Measurements from ENCODE around the gene SLFN12.
"Not testable (repeated sequence)": the region's sequence is repeated elsewhere in the genome, so short reads cannot be mapped to it uniquely, and the experiment has no call there.

The SLFN12 gene

DNA sequence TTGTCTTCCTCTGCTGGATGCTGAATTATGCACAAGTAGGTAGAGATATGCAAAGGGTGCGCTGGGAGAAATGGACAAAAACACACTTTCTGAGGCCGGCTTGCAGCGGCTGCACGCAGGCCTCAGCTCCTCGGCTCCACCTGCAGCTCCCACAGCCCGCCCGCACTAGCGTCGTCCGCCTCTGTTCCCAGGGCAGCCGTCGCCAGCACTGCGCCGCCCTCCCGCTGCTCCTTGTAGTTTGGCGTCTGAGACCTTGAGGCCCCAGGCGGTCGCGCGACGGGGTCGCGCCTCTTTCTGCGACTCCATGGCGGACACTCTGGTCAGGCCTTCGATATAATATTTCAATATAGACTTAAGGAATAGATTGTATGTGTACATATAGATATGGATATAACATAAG lies 24.8 kb downstream of the SLFN12 start:
- DNase-seq: no peak
- Histone ChIP-seq H3K23ac (ENCODE audit: low read length) (no peak overlapping the region), H2BK15ac (replicated peaks; ENCODE audit: low read depth) (no peak overlapping the region), H2BK120ac (ENCODE audit: low read depth, low read length) (no peak overlapping the region), H3K4me3 (ENCODE audit: low read length) (no peak overlapping the region), H4K5ac (ENCODE audit: low read length) (no peak overlapping the region), H4K8ac (ENCODE audit: low read depth, low read length) (no peak overlapping the region), H3K9ac (ENCODE audit: low read length) (no peak overlapping the region), H2AK5ac (ENCODE audit: low read length) (no peak overlapping the region), H3K79me2 (ENCODE audit: control insufficient read depth, insufficient read depth, low read length) (no peaks in the 10 kb centered on the region), H3K18ac (ENCODE audit: low read length) (no peak overlapping the region), H3K27me3 (ENCODE audit: insufficient read depth, low read length, poor library complexity) (no peaks in the 10 kb centered on the region), H3K79me1 (ENCODE audit: low read length) (no peaks in the 10 kb centered on the region), H3K27ac (ENCODE audit: low read depth, low read length) (no peak overlapping the region), H3K4me2 (ENCODE audit: low read length) (no peak overlapping the region), H2BK5ac (ENCODE audit: low read length) (no peak overlapping the region), H3K56ac (ENCODE audit: low read length) (no peak overlapping the region), H3K36me3 (ENCODE audit: control insufficient read depth, insufficient read depth, low read length) (no peaks in the 10 kb centered on the region), H3K4ac (ENCODE audit: low read depth, low read length) (no peak overlapping the region), H3K4me1 (ENCODE audit: control insufficient read depth, low read depth, low read length) (no peaks in the 10 kb centered on the region)
- WGBS (ENCODE audit: extremely low coverage, insufficient coverage, low lambda C conversion rate): no CpG with 5 or more reads among the region's 26 CpGs

DNA sequence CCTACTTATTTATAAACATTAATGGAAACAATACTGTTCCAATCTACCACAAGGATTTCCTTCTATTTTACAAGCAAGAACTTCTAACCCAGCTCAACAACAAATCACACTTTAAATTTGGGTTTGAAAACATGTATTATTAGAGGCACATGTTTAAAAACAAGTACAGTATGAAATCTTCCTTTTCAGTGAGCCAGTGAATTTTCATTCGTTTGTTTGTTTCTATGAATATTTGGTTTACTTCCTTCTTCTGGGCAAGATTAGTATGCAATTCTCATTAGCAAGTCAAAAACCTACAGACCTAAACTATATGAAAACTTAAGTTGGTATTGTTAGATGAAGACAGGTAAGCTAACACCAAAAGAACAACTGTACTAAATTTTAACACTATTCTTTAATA lies 25.7 kb downstream of the SLFN12 start:
- Histone ChIP-seq H3K27me3 (ENCODE audit: insufficient read depth, low read length, poor library complexity) (no peaks in the 10 kb centered on the region), H3K4me2 (ENCODE audit: low read length) (no peak overlapping the region), H3K4me3 (ENCODE audit: low read length) (no peak overlapping the region), H2BK5ac (ENCODE audit: low read length) (no peak overlapping the region), H3K27ac (ENCODE audit: low read depth, low read length) (no peak overlapping the region), H3K18ac (ENCODE audit: low read length) (no peak overlapping the region), H3K36me3 (ENCODE audit: control insufficient read depth, insufficient read depth, low read length) (no peaks in the 10 kb centered on the region), H2BK15ac (replicated peaks; ENCODE audit: low read depth) (no peak overlapping the region), H3K79me2 (ENCODE audit: control insufficient read depth, insufficient read depth, low read length) (no peaks in the 10 kb centered on the region), H3K4me1 (ENCODE audit: control insufficient read depth, low read depth, low read length) (no peaks in the 10 kb centered on the region), H3K9ac (ENCODE audit: low read length) (no peak overlapping the region), H2AK5ac (ENCODE audit: low read length) (no peak overlapping the region), H3K56ac (ENCODE audit: low read length) (no peak overlapping the region), H4K5ac (ENCODE audit: low read length) (no peak overlapping the region), H3K79me1 (ENCODE audit: low read length) (no peaks in the 10 kb centered on the region), H3K4ac (ENCODE audit: low read depth, low read length) (no peak overlapping the region), H3K23ac (ENCODE audit: low read length) (no peak overlapping the region), H2BK120ac (ENCODE audit: low read depth, low read length) (no peak overlapping the region), H4K8ac (ENCODE audit: low read depth, low read length) (no peak overlapping the region)
- DNase-seq: no peak
- no CpG with 5 or more reads among the region's 1 CpG for WGBS (ENCODE audit: extremely low coverage, insufficient coverage, low lambda C conversion rate)

DNA sequence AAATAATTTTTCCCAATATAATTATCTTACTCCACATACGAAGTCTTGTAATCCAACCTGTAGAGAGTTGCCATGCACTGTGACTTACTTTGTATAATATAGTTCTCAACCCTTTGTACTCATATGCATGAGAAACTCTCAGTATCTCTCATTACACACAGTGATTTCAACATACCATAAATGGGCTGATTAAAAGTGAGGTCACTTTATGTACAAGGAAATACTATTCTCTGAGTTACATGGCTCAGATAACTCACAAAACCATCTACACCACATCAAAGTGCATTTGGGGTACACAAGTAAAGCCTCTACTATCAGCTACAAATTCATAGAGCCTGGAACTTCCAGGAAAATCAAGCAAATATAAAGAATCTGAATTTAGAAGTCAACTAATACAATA lies 27.9 kb downstream of the SLFN12 start:
- Histone ChIP-seq H3K56ac (ENCODE audit: low read length) (no peak overlapping the region), H2BK15ac (replicated peaks; ENCODE audit: low read depth) (no peak overlapping the region), H2BK5ac (ENCODE audit: low read length) (no peak overlapping the region), H4K8ac (ENCODE audit: low read depth, low read length) (no peak overlapping the region), H3K23ac (ENCODE audit: low read length) (no peak overlapping the region), H3K4me3 (ENCODE audit: low read length) (no peak overlapping the region), H3K18ac (ENCODE audit: low read length) (no peak overlapping the region), H2BK120ac (ENCODE audit: low read depth, low read length) (no peak overlapping the region), H3K4me1 (ENCODE audit: control insufficient read depth, low read depth, low read length) (no peaks in the 10 kb centered on the region), H2AK5ac (ENCODE audit: low read length) (no peak overlapping the region), H3K27ac (ENCODE audit: low read depth, low read length) (no peak overlapping the region), H3K36me3 (ENCODE audit: control insufficient read depth, insufficient read depth, low read length) (no peaks in the 10 kb centered on the region), H3K4ac (ENCODE audit: low read depth, low read length) (no peak overlapping the region), H3K9ac (ENCODE audit: low read length) (no peak overlapping the region), H3K79me2 (ENCODE audit: control insufficient read depth, insufficient read depth, low read length) (no peaks in the 10 kb centered on the region), H3K4me2 (ENCODE audit: low read length) (no peak overlapping the region), H4K5ac (ENCODE audit: low read length) (no peak overlapping the region), H3K27me3 (ENCODE audit: insufficient read depth, low read length, poor library complexity) (no peaks in the 10 kb centered on the region), H3K79me1 (ENCODE audit: low read length) (no peaks in the 10 kb centered on the region)
- no CpG with 5 or more reads among the region's 1 CpG for WGBS (ENCODE audit: extremely low coverage, insufficient coverage, low lambda C conversion rate)
- DNase-seq: no peak

DNA sequence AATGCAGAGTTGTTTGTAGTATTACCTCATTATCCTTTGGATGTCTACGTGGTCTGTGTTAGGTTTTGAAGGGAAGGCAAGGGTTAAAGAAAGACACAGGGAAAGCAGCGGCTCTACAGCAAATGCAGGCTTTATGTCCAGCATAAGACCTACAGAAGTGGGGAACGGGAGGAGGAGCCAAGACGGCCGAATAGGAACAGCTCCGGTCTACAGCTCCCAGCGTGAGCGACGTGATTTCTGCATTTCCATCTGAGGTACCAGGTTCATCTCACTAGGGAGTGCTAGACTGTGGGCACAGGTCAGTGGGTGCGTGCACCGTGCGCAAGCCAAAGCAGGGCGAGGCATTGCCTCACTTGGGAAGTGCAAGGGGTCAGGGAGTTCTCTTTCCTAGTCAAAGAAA lies 38.5 kb downstream of the SLFN12 start:
- not testable (repeated sequence) for H3K23ac ChIP-seq (ENCODE audit: low read length); H3K36me3 ChIP-seq (ENCODE audit: control insufficient read depth, insufficient read depth, low read length); H2BK15ac ChIP-seq (replicated peaks; ENCODE audit: low read depth); H2BK120ac ChIP-seq (ENCODE audit: low read depth, low read length); H4K5ac ChIP-seq (ENCODE audit: low read length); H3K9ac ChIP-seq (ENCODE audit: low read length); H3K27ac ChIP-seq (ENCODE audit: low read depth, low read length); H3K18ac ChIP-seq (ENCODE audit: low read length); H3K4me2 ChIP-seq (ENCODE audit: low read length); H3K4me1 ChIP-seq (ENCODE audit: control insufficient read depth, low read depth, low read length); H3K4ac ChIP-seq (ENCODE audit: low read depth, low read length); DNase-seq; H2BK5ac ChIP-seq (ENCODE audit: low read length); H3K79me2 ChIP-seq (ENCODE audit: control insufficient read depth, insufficient read depth, low read length); H3K79me1 ChIP-seq (ENCODE audit: low read length); H3K27me3 ChIP-seq (ENCODE audit: insufficient read depth, low read length, poor library complexity); H2AK5ac ChIP-seq (ENCODE audit: low read length); H3K4me3 ChIP-seq (ENCODE audit: low read length); H3K56ac ChIP-seq (ENCODE audit: low read length); H4K8ac ChIP-seq (ENCODE audit: low read depth, low read length)
- no CpG with 5 or more reads among the region's 13 CpGs for WGBS (ENCODE audit: extremely low coverage, insufficient coverage, low lambda C conversion rate)

DNA sequence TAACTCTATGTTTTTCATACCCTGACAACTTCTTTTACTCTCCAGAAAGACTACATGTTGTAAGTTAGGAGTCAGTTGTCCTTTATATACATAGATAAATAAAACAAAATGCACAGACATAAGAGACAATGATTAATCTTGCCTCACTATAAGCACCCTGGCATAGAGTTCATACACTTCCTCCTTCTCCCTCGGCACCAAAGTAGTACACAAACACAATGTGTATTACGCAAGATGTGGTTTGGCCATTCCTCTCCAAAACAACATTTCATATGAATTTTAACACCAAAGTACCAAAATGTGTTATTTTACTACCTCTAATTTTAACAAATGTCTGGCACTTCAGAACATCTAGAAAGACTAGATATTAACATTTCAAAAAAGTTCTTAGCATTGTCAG lies 41.6 kb downstream of the SLFN12 start:
- Histone ChIP-seq H3K4me2 (ENCODE audit: low read length) (no peak overlapping the region), H3K23ac (ENCODE audit: low read length) (no peak overlapping the region), H3K27me3 (ENCODE audit: insufficient read depth, low read length, poor library complexity) (no peaks in the 10 kb centered on the region), H3K56ac (ENCODE audit: low read length) (no peak overlapping the region), H3K4me3 (ENCODE audit: low read length) (no peak overlapping the region), H4K8ac (ENCODE audit: low read depth, low read length) (no peak overlapping the region), H3K79me1 (ENCODE audit: low read length) (no peaks in the 10 kb centered on the region), H3K27ac (ENCODE audit: low read depth, low read length) (no peak overlapping the region), H2BK5ac (ENCODE audit: low read length) (no peak overlapping the region), H3K36me3 (ENCODE audit: control insufficient read depth, insufficient read depth, low read length) (no peaks in the 10 kb centered on the region), H3K18ac (ENCODE audit: low read length) (no peak overlapping the region), H2BK120ac (ENCODE audit: low read depth, low read length) (no peak overlapping the region), H3K9ac (ENCODE audit: low read length) (no peak overlapping the region), H3K79me2 (ENCODE audit: control insufficient read depth, insufficient read depth, low read length) (no peaks in the 10 kb centered on the region), H4K5ac (ENCODE audit: low read length) (no peak overlapping the region), H2BK15ac (replicated peaks; ENCODE audit: low read depth) (no peak overlapping the region), H3K4me1 (ENCODE audit: control insufficient read depth, low read depth, low read length) (no peaks in the 10 kb centered on the region), H3K4ac (ENCODE audit: low read depth, low read length) (no peak overlapping the region), H2AK5ac (ENCODE audit: low read length) (no peak overlapping the region)
- WGBS (ENCODE audit: extremely low coverage, insufficient coverage, low lambda C conversion rate): no CpG with 5 or more reads among the region's 2 CpGs
- no peak for DNase-seq

DNA sequence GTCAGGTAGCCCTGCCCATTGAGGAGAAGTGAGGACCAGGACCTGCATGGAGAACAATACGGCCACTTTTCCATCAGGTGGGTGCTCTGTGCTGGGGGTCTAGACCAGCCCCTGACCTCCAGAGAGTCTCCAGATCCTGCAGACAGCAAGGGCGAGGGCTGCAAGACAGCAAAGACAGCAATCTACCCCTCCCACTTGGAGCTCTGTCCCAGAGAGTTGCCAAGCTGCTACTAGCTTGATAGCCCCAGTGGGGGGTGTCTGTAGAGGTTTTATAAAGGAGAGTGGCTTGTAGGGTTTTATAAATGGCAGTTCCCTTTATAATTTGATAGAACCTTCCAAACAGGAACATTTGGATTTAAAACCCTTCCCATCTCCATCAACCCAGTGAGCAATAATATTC lies 42.1 kb downstream of the SLFN12 start:
- Histone ChIP-seq H3K36me3 (ENCODE audit: control insufficient read depth, insufficient read depth, low read length) (no peaks in the 10 kb centered on the region), H3K27ac (ENCODE audit: low read depth, low read length) (no peak overlapping the region), H4K5ac (ENCODE audit: low read length) (no peak overlapping the region), H3K4me2 (ENCODE audit: low read length) (no peak overlapping the region), H3K4me3 (ENCODE audit: low read length) (no peak overlapping the region), H2BK5ac (ENCODE audit: low read length) (no peak overlapping the region), H3K79me1 (ENCODE audit: low read length) (no peaks in the 10 kb centered on the region), H2BK120ac (ENCODE audit: low read depth, low read length) (no peak overlapping the region), H4K8ac (ENCODE audit: low read depth, low read length) (no peak overlapping the region), H3K56ac (ENCODE audit: low read length) (no peak overlapping the region), H3K4me1 (ENCODE audit: control insufficient read depth, low read depth, low read length) (no peaks in the 10 kb centered on the region), H2AK5ac (ENCODE audit: low read length) (no peak overlapping the region), H3K79me2 (ENCODE audit: control insufficient read depth, insufficient read depth, low read length) (no peaks in the 10 kb centered on the region), H3K4ac (ENCODE audit: low read depth, low read length) (no peak overlapping the region), H3K27me3 (ENCODE audit: insufficient read depth, low read length, poor library complexity) (no peaks in the 10 kb centered on the region), H2BK15ac (replicated peaks; ENCODE audit: low read depth) (no peak overlapping the region), H3K9ac (ENCODE audit: low read length) (no peak overlapping the region), H3K18ac (ENCODE audit: low read length) (no peak overlapping the region), H3K23ac (ENCODE audit: low read length) (no peak overlapping the region)
- no CpG with 5 or more reads among the region's 2 CpGs for WGBS (ENCODE audit: extremely low coverage, insufficient coverage, low lambda C conversion rate)
- DNase-seq: no peak

Measured in mesendoderm (in vitro differentiated cells).